ENCODE measurements around the gene VAV3.

VAV3 gene

DNA sequence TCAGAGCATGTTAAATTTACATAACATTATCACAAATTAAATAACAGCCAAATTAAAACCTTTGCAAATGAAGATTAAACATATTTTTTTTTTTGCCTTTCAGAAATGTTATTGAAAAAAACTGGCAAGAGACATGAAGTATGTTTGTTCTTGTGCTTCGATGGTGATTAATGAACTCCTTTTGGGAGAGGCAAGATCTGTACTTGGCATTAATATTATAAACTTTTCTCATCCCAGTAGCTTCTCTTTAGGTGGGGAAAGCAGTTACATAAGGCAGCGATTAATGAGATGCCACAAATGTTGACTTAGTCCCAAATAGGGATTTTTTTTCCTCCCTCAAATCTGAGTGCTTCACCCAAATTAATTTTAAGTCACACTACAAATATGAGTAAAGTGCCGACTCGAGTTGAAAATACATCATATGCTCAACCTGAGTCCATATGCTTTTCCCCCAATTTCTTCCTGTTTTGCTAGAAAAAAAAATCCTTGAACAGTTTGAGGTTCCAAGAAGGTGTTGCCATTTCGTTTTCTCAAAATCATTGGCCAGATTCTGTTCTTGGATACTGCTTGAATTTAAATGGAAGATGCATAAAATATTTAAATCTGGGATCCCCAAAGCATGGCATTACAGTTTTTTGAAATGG lies 294.5 kb downstream of the VAV3 start:
- peak overlapping the region; percentile 57 for H3K27ac ChIP-seq

DNA sequence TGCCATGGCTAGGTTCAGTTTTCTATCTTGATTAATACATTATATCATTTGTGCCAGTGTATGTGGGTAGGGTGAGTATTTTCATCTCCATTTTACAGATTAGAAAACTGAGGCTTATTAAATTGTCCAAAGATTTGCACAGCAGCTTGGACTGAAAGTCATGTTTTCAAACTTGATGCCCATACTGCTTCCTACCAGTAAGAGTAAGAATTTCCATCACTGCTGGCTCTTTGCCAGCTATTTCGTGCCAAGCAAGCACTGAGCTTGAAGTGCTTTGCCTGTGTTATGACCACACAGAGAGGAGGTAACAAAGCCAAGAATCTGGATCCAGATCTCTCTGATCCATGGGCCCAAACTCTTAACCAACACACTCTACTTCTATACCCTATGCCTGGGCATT lies 295.0 kb downstream of the VAV3 start:
- TF ChIP-seq, protein P1, sequence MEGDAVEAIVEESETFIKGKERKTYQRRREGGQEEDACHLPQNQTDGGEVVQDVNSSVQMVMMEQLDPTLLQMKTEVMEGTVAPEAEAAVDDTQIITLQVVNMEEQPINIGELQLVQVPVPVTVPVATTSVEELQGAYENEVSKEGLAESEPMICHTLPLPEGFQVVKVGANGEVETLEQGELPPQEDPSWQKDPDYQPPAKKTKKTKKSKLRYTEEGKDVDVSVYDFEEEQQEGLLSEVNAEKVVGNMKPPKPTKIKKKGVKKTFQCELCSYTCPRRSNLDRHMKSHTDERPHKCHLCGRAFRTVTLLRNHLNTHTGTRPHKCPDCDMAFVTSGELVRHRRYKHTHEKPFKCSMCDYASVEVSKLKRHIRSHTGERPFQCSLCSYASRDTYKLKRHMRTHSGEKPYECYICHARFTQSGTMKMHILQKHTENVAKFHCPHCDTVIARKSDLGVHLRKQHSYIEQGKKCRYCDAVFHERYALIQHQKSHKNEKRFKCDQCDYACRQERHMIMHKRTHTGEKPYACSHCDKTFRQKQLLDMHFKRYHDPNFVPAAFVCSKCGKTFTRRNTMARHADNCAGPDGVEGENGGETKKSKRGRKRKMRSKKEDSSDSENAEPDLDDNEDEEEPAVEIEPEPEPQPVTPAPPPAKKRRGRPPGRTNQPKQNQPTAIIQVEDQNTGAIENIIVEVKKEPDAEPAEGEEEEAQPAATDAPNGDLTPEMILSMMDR (conservative IDR thresholded peaks at IDR 0.05): no peak
- H3K27ac ChIP-seq: peak overlapping the region; percentile 57

More for the DNA sequence above, 294.5 kb downstream of the VAV3 start:
- TF ChIP-seq, protein P1 (conservative IDR thresholded peaks at IDR 0.05): no peak

DNA sequence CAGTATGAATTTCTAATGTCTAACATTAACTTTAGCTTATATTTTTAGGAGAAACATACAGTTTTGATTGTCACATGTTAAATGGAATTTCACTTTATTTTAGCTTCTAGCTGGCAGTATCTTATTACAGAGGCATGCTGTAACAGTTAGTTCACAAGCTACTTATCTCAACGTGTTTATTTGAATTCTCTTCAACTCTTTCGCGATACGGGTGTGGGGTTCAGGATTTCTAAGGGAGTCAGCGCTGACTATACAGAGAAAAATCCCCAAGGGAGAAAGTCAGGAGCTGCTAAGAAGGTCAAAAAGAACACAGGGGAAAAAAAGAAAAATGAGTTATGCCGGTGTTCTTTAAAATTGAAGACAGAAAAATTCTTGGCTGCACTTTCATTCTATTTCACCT lies 296.2 kb downstream of the VAV3 start:
- peak overlapping the region; percentile 57 for H3K27ac ChIP-seq
- TF ChIP-seq, protein P1 (conservative IDR thresholded peaks at IDR 0.05): no peak

DNA sequence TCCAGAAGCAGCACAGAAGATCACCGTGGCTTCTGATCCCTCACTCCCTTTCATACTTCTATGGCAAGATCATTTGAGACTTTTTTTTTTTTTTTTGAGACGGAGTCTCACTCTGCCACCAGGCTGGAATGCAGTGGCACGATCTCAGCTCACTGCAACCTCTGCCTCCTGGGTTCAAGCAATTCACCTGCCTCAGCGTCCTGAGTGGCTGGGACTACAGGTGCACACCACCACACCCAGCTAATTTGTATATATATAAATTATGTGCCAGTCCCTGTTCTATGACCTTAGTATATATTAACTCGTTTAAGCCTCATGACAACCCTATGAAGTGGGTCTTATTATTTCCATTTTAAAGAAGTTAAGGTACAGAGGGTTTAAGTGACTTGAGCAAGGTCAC lies 298.5 kb downstream of the VAV3 start:
- TF ChIP-seq, protein P1 (conservative IDR thresholded peaks at IDR 0.05): no peak
- H3K27ac ChIP-seq: peak overlapping the region; percentile 75

DNA sequence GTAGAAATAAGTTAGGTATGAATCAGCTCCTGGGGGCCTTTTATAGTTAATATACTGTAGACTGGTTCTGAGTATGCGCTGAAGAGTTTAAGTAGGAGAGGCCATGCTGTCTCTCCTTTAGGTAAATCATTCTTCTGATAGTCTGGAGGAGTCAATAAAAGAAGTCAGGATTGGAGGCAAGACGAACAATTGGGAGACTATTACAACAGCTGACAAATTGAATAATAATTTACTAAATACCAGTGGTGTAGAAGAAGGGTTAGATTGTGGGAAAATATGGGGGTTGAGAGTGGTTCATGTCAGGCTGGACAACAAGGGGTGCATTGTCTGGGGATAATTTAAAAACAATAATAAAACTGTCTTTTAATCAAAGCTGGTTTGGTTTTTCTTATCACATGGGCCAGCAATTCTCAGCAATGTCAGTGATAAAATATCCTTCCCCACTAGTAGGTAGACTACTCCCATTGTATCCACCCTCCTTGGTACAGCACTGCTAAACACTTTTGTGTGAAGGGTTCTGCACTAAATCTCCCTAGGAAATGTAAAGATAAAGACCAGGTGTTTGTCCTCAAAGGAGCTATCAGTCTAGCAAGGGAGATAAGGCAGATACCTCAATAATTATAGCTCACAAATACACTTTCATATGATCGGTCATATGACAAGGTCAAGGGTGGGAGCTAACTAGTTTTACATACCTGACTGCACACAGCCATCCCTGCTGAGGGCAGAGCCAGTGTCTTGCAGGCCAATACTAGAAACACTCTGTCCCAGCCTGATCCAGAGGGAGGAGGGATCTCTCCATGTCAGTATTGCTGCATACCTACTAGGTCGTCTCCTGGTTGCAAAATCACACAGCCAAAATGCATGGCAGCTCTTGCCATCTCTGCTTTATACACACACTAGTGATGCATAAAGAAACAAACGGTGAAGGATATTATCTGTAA lies 299.7 kb downstream of the VAV3 start:
- peak overlapping the region; percentile 75 for H3K27ac ChIP-seq
- TF ChIP-seq, protein P1 (conservative IDR thresholded peaks at IDR 0.05): 0 out of 2 replicates have a peak, but pooled peaks have one; percentile 13

DNA sequence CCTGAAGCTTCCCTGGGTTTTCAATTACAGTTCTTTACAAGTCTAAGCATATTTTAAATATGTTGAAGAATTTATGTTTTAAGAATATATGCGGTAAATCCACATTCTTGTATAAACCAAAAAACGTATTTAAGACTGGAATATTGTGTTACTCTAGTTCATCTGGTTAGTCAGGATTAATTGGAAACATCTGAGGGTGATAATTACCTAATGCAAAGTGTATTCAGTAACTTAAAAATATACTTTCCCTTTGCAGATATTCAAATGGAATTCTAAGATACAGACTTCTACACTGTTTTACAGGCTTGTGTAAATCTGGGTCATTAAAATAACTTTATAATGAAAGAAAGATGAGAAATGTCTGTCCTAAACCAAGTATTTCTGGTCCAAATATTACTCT lies 302.0 kb downstream of the VAV3 start:
- peak overlapping the region; percentile 75; the same call in 1 of the 2 replicates for H3K27ac ChIP-seq
- TF ChIP-seq, protein P1 (conservative IDR thresholded peaks at IDR 0.05): no peak

DNA sequence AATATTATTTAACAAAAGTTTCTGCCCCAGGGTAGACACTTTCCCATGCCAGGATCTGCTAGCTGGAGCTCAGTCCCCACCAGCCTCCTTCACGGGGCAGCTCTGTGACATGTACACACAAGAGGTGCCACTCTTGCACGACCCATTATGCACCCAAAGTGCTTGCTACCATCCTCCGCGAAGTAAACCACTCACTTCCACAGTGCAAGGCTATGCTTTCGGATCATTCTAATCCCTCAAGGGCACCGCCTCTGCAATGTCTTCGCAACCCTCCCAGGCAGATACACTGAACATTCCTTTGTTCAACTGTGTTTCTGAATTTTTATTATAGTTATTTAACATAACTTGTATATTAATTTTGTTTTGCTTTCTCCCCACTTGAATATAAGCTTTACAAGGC lies 303.8 kb downstream of the VAV3 start:
- H3K27ac ChIP-seq: no peak overlapping the region
- TF ChIP-seq, protein P1 (conservative IDR thresholded peaks at IDR 0.05): no peak
